HL-60 (cell line): ENCODE measurements around the gene SELENOH.

Experiments
- POLR2AphosphoS5 ChIP-seq: IDR thresholded peaks from 2 replicates; pipeline ENCODE4 v1.6.1; 2012; ENCODE audit warnings: low read depth
- SPI1 ChIP-seq: IDR thresholded peaks from 2 replicates; pipeline ENCODE4 v1.6.1; 2012; ENCODE audit warnings: low read depth, mild to moderate bottlenecking, borderline replicate concordance
- TF ChIP-seq, protein P1 (sequence below): IDR thresholded peaks from one replicate; pipeline ENCODE4 v1.5.1; 2011; ENCODE audit warnings: low read length, control low read depth, inconsistent platforms; ENCODE audit not compliant: insufficient read depth
- TF ChIP-seq, protein P2 (sequence below): IDR thresholded peaks from 2 replicates; pipeline ENCODE4 v1.6.1; 2012; ENCODE audit warnings: low read depth; ENCODE audit not compliant: insufficient replicate concordance

GRCh38 chr11:57700425-57700824 is 40.9 kb upstream of the SELENOH start:
- TF ChIP-seq, protein P1, sequence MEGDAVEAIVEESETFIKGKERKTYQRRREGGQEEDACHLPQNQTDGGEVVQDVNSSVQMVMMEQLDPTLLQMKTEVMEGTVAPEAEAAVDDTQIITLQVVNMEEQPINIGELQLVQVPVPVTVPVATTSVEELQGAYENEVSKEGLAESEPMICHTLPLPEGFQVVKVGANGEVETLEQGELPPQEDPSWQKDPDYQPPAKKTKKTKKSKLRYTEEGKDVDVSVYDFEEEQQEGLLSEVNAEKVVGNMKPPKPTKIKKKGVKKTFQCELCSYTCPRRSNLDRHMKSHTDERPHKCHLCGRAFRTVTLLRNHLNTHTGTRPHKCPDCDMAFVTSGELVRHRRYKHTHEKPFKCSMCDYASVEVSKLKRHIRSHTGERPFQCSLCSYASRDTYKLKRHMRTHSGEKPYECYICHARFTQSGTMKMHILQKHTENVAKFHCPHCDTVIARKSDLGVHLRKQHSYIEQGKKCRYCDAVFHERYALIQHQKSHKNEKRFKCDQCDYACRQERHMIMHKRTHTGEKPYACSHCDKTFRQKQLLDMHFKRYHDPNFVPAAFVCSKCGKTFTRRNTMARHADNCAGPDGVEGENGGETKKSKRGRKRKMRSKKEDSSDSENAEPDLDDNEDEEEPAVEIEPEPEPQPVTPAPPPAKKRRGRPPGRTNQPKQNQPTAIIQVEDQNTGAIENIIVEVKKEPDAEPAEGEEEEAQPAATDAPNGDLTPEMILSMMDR, result no peak
- TF ChIP-seq POLR2AphosphoS5, result no peak
- TF ChIP-seq, protein P2, sequence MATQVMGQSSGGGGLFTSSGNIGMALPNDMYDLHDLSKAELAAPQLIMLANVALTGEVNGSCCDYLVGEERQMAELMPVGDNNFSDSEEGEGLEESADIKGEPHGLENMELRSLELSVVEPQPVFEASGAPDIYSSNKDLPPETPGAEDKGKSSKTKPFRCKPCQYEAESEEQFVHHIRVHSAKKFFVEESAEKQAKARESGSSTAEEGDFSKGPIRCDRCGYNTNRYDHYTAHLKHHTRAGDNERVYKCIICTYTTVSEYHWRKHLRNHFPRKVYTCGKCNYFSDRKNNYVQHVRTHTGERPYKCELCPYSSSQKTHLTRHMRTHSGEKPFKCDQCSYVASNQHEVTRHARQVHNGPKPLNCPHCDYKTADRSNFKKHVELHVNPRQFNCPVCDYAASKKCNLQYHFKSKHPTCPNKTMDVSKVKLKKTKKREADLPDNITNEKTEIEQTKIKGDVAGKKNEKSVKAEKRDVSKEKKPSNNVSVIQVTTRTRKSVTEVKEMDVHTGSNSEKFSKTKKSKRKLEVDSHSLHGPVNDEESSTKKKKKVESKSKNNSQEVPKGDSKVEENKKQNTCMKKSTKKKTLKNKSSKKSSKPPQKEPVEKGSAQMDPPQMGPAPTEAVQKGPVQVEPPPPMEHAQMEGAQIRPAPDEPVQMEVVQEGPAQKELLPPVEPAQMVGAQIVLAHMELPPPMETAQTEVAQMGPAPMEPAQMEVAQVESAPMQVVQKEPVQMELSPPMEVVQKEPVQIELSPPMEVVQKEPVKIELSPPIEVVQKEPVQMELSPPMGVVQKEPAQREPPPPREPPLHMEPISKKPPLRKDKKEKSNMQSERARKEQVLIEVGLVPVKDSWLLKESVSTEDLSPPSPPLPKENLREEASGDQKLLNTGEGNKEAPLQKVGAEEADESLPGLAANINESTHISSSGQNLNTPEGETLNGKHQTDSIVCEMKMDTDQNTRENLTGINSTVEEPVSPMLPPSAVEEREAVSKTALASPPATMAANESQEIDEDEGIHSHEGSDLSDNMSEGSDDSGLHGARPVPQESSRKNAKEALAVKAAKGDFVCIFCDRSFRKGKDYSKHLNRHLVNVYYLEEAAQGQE, result no peak
- TF ChIP-seq SPI1, result no peak
